Left hindlimb (tissue), 1 donor: ENCODE data around the gene SYT15B.
"Not testable (repeated sequence)": the region's sequence is repeated elsewhere in the genome, so short reads cannot be mapped to it uniquely, and the experiment has no call there.

Experiments
- DNase-seq: peaks from one replicate; pipeline ENCODE4 v3.0.0-alpha.2; 2018

SYT15B gene

DNA sequence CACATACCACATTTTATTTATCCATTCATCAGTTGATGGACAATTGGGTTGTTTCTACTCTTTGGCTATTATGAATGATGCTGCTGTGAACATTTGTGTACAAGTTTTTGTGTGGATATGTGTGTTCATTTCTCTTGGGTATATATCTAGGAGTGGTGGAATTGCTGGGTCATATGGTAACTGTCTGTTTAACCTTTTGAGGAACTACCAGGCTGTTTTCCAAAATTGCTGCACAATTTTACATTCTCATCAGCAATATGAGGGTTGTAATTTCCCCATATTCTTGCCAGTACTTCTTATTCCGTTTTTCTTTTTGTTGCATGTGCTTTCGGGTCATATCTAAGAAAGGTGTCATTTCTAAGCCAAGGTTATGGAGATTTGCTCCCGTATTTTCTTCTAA, 38.3 kb downstream of the SYT15B start:
- not testable (repeated sequence) for DNase-seq

GRCh38 chr10:47724119-47724518, 39.3 kb downstream of the SYT15B start:
- DNase-seq = not testable (repeated sequence)

DNA sequence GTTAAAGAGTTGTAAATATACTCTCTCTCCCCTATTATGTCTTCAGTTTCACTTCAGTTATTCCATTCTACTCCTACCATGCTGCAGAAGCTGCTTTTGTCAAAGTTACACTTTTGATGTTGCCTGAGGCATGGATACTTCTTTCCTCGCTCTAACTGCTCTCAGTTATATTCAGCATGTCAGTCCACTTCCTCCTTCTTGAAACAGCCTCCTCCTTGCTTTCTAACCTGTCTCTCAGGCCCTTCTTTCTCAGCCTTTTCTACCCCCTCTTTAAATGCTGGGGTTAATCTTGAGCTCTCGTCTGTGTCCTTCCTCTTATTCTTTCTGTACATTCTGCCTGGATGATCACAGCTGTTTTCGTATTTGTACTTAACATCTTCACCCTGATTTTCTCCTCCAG, 40.0 kb downstream of the SYT15B start:
- not testable (repeated sequence) for DNase-seq

- DNase-seq = not testable (repeated sequence)
Observed at GRCh38 chr10:47717011-47717769, 46.2 kb downstream of the SYT15B start.
